Measurements from ENCODE around the gene FOXP1.

The FOXP1 gene

GRCh38 chr3:71072986-71073385 is 510.5 kb downstream of the FOXP1 start:
- no peak for DNase-seq (ENCODE audit: low read depth)

- DNase-seq (ENCODE audit: low read depth) = no peak
These were observed 511.2 kb downstream of the FOXP1 start for GRCh38 chr3:71072287-71072686.

- DNase-seq (ENCODE audit: low read depth) = no peak
These were observed 512.7 kb downstream of the FOXP1 start for GRCh38 chr3:71070497-71071463.

GRCh38 chr3:71069797-71070196 is 513.7 kb downstream of the FOXP1 start:
- no peak for DNase-seq (ENCODE audit: low read depth)

- no peak for DNase-seq (ENCODE audit: low read depth)
These were observed 515.4 kb downstream of the FOXP1 start for GRCh38 chr3:71067977-71068654.

GRCh38 chr3:71066849-71067261 is 516.7 kb downstream of the FOXP1 start:
- no peak for DNase-seq (ENCODE audit: low read depth)

GRCh38 chr3:71066356-71066755 is 517.2 kb downstream of the FOXP1 start:
- no peak for DNase-seq (ENCODE audit: low read depth)

- DNase-seq (ENCODE audit: low read depth) = no peak
These were observed 517.8 kb downstream of the FOXP1 start for GRCh38 chr3:71065764-71066013.

- no peak for DNase-seq (ENCODE audit: low read depth)
These were observed 518.4 kb downstream of the FOXP1 start for GRCh38 chr3:71064956-71065763.

GRCh38 chr3:71064291-71064955 is 519.1 kb downstream of the FOXP1 start:
- DNase-seq (ENCODE audit: low read depth) = no peak

GRCh38 chr3:71063773-71064290 is 519.7 kb downstream of the FOXP1 start:
- no peak for DNase-seq (ENCODE audit: low read depth)

- no peak for DNase-seq (ENCODE audit: low read depth)
These were observed 520.4 kb downstream of the FOXP1 start for GRCh38 chr3:71062952-71063772.

- no peak for DNase-seq (ENCODE audit: low read depth)
These were observed 521.2 kb downstream of the FOXP1 start for GRCh38 chr3:71062037-71062932.

- no peak for DNase-seq (ENCODE audit: low read depth)
These were observed 521.9 kb downstream of the FOXP1 start for GRCh38 chr3:71061581-71061980.

GRCh38 chr3:71061037-71061436 is 522.5 kb downstream of the FOXP1 start:
- DNase-seq (ENCODE audit: low read depth) = no peak

- DNase-seq (ENCODE audit: low read depth) = no peak
These were observed 523.0 kb downstream of the FOXP1 start for GRCh38 chr3:71060536-71060935.

GRCh38 chr3:71057526-71057894 is 526.0 kb downstream of the FOXP1 start:
- no peak for DNase-seq (ENCODE audit: low read depth)

GRCh38 chr3:71056327-71056726 is 527.2 kb downstream of the FOXP1 start:
- DNase-seq (ENCODE audit: low read depth) = no peak

GRCh38 chr3:71055257-71056001 is 528.1 kb downstream of the FOXP1 start:
- DNase-seq (ENCODE audit: low read depth) = no peak
